A549 treated with AZD9567 at 1 μM for 4 hours (cell line): ENCODE results near the gene HINT3. TPM values are rescaled to one million over a fixed set of nuclear protein-coding genes. Genes with fewer than 3 reads are reported as not detected.

Experiments
- total RNA-seq: library from RNA; stranded (reverse); fragments of 200-300 nt; extraction: Qiagen RNA extraction; gene quantifications from 5 replicates; pipeline ENCODE4 v1.2.3, GENCODE V29; 2022; ENCODE audit not compliant: insufficient read depth

The HINT3 gene
- total RNA-seq: 5.0 to 6.5 TPM (median 5.1 TPM) in 5 replicates

DNA sequence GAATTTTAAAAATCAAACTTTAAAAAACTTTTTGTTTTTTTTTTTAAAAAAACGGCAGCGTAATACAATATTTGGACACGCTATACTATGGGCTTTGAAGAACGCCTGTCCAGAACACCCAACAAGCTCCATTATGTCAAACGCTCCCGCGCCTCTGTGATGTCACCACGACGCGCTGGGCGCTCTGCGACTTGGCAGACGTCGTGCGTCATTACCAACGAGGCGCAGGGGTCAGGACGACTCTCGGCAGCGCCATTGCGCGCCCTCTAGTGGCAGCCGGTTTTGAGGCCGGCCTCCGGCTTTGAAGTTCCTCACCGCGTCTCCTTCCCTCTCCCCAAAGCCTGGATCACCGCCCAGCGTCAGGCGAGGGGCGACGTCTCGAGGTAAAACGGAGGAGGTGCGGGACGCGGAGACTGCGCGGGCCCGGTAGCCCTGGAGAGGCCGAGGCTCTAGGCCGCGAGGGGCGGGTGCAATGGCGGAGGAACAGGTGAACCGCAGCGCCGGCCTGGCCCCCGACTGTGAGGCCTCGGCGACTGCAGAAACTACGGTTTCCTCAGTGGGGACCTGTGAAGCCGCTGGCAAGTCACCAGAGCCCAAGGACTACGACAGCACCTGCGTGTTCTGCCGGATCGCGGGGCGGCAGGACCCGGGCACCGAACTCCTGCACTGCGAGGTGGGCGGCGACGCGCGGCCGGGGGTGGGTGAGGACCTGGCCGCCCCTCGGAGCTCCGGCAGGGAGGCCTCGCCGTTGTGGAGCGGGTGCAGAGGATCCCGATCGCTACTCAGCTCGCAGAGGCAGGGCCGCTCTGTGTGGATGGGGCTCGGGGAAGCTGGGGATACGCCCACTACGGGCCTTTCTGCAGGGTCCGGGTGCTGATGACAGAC lies at the start of gene HINT3:
Gene HINT3, plus strand, starts transcription at position 265 of the 885 bp plus-strand sequence. Its CDS starts 208 bp downstream, at position 473.

DNA sequence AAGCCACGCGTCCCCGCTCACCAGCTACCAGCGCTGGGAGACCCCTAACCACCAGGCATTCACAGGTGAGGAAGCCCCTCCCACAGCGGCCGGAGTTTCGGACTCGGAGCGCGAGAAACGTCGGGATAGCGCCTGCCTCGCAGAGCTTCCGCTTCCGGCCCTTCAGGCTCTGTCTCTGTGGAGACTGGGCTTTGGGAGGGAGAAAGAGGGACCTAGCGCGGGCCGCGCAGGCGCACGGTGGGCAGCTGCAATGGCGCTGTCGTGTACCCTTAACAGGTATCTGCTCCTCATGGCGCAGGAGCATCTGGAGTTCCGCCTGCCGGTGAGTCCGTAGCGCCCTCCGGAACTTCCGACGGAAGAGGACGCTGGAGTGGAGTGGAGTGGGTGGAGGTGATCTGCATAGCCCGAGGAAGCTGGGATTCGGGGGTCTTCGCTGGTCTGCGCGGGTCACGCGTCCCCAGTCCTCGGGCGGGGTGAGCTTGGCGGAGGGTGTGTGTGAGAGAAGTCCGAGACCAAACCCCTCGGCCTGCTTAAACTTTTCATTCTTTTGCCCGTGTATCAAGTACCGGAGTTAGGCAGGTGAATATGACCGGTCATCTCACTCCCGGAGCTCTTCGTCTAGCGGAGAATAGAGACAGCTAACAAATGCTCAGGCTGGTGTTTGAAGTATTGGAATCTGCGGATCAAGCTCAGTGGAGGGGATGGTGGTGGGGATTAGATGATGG lies 29.9 kb downstream of the HINT3 start, which contains the start of gene TRMT11:
Gene TRMT11, plus strand, starts transcription at position 240 of the 725 bp plus-strand sequence. Its CDS starts 11 bp downstream, at position 251.

Other genes starting within 250 kb of the HINT3 start
- gene HEY2, start 207.1 kb upstream of the HINT3 start, total RNA-seq: 0.06 to 0.09 TPM (median 0.06 TPM) in 4 of 5 replicates, not detected in the other
- 9.5 to 26.6 TPM (median 13.3 TPM) in 5 replicates for gene NCOA7, start 165.8 kb upstream of the HINT3 start, total RNA-seq
- 9.2 to 24.6 TPM (median 12.3 TPM) in 5 replicates for gene TRMT11, start 29.8 kb downstream of the HINT3 start, total RNA-seq